Posterior cingulate gyrus (tissue), 11 donors: ENCODE results near the gene TTLL9.
"Not testable (repeated sequence)": the region's sequence is repeated elsewhere in the genome, so short reads cannot be mapped to it uniquely, and the experiment has no call there.

Experiments
- DNase-seq, 10 donors: peaks; one replicate each; pipeline versions ENCODE4 v3.0.0 to v3.0.0-alpha.2; 2020 to 2021; ENCODE audit warnings: mixed read lengths in 3 of 10
- intact Hi-C: fragments of 100-400 bp; cut with DNase I; formaldehyde crosslinking; loops from one replicate; pipeline ENCODE4 v1.15.1; 2023

TTLL9 gene

DNA sequence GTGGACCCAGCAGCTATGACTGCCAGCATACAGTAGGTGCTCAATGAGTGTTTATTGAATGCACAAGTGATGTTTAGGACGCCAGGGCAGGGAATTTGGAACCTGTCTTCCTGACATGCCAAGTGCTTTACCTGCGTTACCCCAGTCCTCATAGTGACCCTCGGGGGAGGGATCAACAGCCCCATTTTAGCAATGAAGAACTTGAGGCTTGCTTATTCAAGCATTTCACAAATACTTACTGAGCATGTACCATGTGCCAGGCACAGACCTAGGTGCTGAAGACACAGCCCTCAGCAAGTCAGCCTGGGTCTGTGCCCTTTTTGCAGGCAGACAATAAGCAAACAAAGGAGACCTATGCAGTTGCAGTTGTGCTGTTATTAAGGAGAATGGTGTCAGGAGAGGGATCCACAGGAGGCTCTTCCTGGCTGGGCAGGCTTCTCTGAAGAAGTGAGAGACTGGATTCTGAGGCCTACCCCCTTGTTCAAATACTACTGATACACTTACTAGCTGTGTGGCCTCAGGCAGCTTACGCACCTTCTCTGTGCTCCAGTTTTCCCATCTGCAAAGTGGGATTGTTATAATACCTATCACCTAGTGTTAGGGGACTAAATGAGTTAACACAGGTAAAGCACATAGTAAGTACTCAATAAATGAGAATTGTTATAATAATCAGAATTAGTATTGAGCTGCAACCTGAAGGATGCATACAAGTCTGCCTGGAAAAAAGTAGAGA lies 39.8 kb downstream of the TTLL9 start:
- intact Hi-C loops, result no loop called here
- DNase-seq, result no peak

DNA sequence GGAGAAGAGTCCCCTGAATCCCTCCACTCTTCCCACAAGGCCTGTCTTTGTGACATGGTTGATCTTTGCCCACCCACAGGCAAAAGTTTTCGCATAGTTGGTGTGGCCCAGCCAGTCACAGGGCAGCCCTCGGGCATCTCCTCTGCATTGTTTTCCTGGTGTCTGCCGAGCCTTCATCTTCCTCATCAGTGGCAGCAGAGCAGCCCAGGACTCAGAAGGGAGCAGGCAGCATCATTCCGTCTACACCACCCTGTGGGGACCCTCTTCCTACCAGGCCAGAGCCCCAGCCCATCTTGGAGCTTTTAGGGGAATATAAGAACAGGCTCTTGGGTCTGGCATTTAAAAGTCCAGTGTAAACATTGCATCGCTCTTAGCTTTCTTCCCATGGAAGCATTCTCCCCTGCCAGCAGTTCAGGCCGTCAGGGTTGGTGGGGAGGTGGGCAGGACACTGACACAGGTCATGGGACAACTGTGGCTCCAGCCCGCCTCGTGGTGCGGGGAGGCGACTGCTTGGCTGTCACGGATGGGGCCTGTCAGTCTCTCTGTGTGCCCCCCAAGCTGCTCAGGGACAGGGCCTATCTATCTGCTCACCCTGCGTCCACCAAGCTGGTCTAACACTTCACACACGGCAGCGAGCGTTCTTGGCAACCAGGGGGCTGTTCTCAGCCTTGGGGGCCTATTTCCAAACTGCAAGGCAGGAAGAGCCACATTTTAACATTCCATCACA lies 43.2 kb downstream of the TTLL9 start:
- peak in 1 of 10 donors; percentile 54 for DNase-seq
- intact Hi-C loops, result no loop called here

DNA sequence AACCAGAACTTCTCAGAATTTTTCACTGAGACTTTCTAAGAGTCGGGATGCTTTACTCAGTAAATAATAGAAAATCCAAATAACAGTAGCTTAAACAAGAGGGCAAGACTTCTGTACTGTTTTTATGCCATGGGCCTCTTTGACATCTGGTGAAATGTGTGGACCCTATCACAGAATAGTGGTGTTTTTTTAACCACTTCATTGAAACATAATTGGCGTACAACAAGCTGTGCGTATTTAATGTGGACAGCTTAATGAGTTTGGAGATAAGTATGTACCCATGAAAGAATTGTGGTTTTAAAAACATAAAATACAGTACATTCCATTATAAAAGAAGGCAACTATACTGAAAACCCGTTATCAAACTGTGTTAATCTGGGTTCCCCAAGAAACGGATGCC lies 43.7 kb downstream of the TTLL9 start:
- intact Hi-C loops, result no loop called here
- no peak for DNase-seq

DNA sequence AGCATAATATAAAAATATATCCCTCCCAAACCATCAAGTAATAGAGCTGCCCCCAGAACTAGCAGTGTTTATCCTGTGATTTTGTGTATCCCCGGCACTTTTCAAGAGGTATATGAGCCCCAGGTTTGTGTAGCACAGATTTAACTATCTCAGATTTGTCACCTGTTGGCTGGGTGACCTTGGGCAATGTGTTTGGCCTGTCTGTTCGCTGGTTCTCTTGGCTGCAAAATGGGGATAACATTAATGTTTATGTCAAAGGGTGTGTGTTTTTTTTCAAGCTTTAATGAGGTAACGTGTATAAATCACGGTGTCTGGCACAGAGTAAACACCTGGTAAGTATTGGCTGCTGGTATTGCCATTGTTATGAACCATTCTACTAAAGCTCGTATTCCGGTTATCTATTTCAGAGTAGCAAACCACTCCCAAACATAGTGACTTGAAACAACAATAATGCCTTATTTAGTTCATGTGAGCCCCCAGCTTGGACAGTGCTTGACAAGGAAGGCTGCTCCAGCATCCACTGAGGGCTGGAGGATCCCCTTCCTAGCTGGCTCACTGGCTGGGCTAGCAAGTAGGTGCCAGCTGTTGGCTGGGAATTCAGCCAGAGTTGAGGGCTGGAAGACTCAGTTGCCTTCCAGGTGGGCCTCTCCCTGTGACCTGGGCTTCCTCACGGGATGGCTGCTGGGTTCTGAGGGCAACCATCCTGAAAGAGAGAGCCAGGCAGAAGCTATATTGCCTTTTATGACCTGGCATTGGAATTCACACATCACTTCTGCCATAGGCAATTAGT lies 45.3 kb downstream of the TTLL9 start:
- intact Hi-C loops, result no loop called here
- peak in 1 of 10 donors; percentile 14 for DNase-seq

DNA sequence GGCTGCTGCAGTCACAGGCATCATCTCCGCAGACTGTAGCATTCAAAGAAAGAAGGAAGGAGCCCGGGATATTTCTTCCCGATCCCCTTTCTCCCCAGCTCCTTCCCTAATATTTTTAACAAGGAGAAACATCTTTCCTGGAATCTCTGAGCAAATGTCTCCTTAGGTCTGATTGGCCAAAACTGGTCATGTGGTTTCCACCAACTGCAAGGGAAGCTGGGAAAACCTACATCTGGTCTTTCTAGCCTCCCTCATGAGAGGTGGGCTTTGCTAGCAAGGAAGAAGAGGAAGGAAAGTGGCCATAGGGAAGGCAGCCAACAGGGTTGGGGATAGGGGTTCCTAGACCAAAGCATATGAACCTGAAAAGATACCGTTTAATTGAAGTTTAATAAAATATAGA lies 46.3 kb downstream of the TTLL9 start:
- intact Hi-C loops, result no loop called here
- peak in 1 of 10 donors; percentile 8 for DNase-seq

DNA sequence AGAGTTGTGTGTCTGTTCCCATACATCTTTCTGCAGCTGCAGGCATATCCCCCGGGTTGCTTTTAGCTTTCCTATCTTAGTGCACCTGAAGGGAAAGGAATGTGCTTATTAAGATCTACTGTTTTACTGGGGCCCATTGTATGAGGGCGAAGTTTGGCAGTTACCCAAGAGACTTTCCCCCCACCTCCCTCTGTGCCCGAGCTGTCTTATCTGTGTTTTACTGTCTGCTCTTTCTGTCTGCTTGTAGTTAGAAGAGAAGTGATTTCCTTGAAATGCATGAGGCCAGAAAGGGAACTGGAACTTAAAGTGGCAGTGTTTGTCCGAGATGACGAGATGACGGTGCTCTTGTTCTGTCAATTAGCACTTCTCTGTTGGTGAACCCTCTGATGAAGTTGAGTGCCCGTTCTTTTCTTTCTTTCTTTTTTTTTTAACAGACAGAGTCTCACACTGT lies 47.6 kb downstream of the TTLL9 start:
- intact Hi-C loops, result not testable (repeated sequence)
- DNase-seq, result peak in 1 of 10 donors; percentile 21

DNA sequence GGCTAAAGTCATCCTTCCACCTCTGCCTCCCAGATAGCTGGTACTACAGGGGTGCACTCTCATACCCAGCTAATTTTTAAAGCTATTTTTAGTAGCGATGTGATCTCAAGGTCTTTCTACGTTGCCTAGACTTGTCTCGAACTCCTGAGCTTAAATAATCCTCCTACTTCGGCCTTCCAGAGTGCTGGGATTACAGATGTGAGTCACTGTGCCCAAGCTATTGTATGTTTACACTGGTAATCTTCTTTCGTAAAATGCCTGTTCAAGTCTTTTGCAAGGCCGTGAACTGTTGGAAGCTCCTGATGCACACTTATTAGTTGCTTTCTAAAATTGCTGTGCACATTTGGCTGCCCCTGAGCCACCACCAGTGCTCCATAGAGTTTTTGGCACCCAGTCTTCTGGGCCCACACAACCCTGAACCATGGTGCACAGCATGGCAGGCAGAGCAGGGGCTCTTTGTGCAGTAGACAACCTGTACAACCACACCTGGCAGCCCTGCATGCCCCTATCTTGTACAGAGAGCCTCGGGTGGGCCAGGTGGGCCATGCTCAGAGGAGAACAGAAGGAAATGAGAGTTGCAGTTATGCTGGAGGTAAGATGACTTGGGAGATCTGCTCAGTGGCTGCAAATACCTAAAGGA lies 48.2 kb downstream of the TTLL9 start:
- intact Hi-C loops, result no loop called here
- peak in 1 of 10 donors; percentile 42 for DNase-seq

DNA sequence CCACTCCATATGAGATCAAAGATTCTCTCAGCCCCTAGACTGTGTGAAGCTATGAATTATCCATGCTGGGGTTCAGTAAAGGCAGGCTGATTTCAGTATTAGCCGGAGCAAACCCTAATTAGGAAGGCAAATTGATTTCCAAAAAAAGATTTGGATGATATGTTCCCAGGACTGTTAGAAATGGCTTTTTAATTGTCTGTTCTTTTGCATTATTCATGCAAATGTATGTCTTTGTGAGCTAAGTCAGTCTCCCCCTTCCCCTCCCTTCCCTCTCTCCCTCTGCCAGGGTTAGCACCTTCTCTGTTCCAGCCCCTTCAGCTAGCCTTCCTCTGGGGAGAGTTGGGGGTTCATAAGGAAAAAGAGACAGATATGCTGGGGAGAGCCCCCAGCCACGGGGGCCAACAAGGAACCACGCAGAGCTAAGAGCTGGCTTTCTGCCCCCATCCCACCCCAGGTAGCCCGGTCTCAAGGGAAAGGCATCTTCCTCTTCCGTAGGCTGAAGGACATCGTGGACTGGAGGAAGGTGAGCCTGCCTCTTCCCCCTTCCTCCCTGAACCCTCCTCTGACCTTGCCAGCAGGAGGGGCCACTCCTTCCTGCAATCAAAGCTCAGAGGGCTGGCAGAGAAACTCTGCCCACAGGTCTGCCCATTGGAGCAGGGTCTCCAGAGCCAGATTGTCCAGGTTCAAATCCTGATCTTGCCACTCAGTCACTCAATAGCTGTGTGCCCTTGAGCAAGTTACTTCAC lies 49.1 kb downstream of the TTLL9 start:
- intact Hi-C loops, result no loop called here
- peak in 1 of 10 donors; percentile 26 for DNase-seq

DNA sequence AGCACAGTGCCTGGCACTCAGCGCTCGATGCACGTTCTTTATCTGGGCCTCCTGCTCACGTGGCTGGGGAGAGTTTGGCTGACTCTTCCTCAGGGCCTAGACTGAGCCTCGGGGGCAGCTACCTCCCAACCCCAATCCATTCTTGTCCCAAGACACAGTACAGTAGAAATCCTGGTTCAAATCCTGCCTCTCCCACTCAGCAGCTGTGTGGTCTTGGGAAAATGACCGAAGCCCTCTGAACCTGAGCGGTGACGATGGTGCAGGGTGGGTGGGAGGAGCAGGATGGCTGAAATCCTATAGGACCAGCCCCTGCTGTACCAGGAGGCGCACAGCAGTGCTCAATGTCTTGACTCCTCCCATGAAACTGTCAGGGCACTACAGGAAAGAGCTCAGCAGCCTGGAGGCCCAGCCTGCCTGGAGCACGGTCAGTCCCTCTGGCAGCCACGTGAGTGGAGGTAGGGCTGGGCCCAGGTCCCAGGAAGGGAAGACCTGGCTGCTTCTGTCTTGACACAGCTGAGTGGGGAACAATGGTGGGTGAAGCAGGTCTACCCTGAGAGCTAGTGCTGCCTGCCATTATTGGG lies 49.9 kb downstream of the TTLL9 start:
- peak in 1 of 10 donors; percentile 33 for DNase-seq
- intact Hi-C loops, result no loop called here

DNA sequence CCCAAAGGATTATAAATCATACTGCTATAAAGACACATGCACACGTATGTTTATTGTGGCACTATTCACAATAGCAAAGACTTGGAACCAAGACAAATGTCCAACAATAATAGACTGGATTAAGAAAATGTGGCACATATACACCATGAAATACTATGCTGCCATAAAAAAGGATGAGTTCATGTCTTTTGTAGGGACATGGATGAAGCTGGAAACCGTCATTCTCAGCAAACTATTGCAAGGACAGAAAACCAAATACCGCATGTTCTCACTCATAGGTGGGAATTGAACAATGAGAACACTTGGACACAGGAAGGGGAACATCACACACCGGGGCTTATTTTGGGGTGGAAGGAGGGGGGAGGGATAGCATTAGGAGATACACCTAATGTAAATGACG lies 51.0 kb downstream of the TTLL9 start:
- intact Hi-C loops, DNase-seq: not testable (repeated sequence)

DNA sequence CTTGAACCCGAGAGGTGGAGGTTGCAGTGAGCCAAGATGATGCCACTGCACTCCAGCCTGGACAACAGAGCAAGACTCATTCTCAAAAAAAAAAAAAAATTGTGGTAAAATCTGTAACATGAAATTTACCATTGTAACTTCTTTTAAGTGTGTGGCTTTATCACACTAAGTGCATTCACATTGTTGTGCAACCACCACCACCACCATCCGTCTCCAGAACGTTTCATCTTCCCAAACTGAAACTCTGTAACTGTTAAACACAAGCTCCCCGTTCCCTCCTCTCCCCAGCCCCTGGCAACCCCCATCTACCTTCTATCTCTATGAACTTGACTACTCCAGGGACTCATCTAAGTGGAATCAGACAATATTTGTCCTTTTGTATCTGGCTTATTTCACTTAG lies 51.7 kb downstream of the TTLL9 start:
- intact Hi-C loops, result no loop called here
- DNase-seq, result peak in 1 of 10 donors; percentile 13

DNA sequence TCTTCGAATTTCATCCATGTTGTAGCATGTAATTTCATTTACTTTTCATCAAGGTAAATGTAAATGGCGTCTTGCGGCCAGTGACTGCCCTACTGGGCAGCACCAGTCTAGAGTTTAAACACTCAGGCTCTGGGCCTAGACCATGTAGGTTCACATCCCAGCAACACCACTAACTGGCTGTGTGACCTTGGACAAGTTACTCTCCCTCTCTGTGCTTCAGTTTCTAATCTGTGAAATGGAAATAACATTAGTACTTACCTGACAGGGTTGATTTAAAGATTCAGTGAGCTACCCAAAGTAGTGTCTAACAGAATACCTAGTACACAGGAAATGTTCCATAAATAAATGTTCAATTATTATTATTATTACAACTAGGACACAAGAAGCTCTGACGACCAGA lies 52.2 kb downstream of the TTLL9 start:
- no peak for DNase-seq
- intact Hi-C loops, result no loop called here

DNA sequence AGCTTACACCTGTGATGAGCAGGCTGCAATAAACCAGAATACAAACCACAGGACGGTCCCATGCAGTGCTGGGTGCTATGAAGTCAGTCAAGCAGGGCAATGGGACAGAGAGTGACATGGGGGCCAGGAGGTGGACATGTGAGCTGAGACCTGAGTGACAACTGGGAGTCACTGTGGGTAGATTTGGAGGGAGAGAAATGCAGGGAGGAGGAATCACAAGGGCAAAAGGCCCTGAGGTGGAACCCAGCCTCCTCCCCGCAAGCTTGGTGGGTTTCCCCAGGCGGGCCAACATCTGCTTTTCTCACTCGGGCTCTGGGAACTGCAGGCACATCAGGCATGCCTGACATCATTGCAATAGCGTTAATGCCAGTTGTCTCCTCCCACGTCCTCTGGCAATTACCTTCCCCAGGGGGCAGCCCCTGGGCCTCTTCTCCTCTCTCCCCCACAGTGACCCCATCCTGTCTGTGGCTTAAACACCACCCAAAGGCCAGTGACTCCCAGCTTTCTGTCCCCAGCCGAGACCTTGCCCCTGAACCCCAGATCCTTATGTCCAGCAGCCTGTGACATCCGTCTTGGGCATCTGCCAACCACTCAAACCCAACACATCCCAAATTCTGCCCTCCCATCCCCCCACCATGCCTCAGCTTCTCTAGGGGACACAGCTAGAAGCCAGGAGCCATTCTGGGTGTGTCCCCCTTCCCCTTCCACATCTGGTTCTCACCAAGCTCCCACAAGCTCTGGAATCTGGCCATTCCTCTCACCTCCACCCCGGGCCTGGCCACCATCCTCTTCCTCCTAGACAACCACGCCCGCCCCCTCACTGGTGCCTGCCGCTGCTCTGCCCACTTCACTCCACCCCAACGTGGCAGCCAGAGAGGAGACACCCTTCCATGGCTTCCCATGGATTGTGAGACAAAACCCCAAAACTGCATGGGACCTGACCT lies 53.2 kb downstream of the TTLL9 start:
- intact Hi-C loops, result no loop called here
- peak in 1 of 10 donors; percentile 73 for DNase-seq

DNA sequence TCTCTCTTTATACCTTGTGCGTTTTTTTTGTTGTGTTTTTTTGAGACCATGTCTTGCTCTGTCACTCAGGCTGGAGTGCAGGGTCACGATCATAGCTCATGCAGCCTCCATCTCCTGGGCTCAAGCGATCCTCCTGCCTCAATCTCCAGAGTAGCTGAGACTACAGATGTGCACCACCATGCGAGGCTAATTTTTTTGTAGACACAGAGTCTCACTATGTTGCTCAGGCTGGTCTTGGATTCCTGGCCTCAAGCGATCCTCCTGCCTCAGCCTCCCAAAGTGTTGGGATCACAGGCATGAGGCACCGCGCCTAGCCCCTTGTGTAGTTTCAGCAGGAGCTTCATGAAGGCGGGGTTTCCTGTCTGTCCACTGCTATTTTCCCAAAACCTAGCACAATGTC lies 54.1 kb downstream of the TTLL9 start:
- DNase-seq, result peak in 1 of 10 donors; percentile 38

DNA sequence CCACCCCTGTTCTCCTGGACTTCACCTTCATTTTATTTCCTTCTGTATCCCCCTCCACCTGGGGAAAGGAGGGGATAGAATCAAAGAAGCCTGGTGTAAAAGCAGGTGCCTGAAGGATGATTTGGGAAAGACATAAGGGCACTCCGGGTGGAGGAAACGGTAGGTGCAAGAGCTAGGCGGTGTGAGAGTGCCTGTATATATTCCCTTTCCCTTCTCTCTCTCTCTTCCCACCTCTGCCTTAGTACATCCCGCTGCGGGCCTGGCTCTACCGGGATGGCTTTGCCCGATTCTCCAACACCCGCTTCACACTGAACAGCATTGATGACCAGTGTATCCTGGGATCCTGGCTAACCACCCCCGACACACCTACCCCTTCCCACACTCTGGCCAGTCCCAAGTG lies 55.2 kb downstream of the TTLL9 start:
- intact Hi-C loops, result no loop called here
- DNase-seq, result no peak

More for the DNA sequence above, 54.1 kb downstream of the TTLL9 start:
- intact Hi-C loops, result no loop called here

DNA sequence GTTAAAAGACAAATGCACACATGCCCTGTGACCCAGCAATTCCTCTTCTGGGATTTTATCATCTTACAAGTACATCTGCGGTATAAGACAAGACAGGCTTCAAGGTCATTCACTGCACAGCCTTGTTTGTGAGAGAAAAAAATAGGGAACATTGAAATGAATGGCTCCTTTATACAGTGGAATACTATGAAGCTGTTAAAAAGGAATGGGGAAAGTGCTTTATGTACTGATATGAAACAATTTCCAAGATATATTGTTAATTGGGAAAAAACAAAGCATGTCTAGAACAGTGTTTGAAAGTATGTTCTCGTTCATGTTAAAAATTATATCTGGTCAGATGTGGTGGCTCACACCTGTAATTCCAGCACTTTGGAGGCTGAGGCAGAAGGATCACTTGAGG lies 56.1 kb downstream of the TTLL9 start:
- no peak for DNase-seq
- intact Hi-C loops, result no loop called here

DNA sequence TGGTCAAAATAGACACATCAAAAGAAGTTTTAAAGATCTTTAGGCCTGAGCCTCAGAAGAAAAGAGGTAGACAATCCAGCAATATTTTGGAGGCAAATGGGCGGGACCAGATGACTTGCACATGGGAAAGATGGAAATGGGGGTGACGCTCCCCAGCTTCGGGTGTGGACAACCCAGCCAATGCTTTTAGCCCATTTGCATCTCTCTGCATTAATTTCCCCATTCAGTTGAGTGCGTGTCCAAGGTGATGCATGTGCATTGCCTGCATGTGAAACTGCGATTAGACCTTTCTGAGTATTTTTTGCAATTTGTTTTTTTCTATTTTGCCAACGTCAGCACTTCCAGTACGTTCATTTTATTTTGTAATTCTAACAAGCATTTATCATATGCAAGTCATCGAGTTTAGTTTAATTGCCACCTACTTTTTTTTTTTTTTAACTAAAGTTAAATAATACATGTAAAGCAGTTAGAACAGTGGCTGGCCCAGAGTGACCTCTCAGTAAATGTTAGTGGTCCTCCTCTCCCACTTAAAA lies 57.3 kb downstream of the TTLL9 start:
- peak in 1 of 10 donors; percentile 22 for DNase-seq
- intact Hi-C loops, result no loop called here

DNA sequence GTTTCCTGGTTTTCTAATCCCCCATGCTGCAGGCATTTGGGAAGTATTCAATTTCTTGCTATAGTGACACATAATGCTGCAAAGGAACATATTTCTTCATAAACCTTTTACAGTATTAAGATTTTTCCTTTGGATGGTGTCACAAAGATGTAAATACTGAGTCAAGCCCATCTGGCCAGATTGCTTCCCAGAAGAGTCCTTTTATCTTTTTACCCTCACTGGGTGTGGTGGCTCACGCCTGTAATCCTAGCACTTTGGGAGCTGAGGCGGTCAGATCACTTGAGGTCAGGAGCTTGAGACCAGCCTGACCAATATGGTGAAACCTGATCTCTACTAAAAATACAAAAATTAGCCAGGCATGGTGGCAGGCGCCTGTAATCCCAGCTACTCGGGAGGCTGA lies 59.2 kb downstream of the TTLL9 start:
- not testable (repeated sequence) for DNase-seq

More for the DNA sequence above, 59.2 kb downstream of the TTLL9 start:
- intact Hi-C loops, result not testable (repeated sequence)
